Fibroblast of skin of scalp (primary cell): ENCODE results near the gene IFT81.
"Not testable (repeated sequence)": the region's sequence is repeated elsewhere in the genome, so short reads cannot be mapped to it uniquely, and the experiment has no call there.

Source experiments
- DNase-seq: peaks from one replicate; pipeline ENCODE4 v3.0.0-alpha.2; 2013

Gene IFT81

GRCh38 chr12:110108309-110109036 is 15.7 kb upstream of the IFT81 start:
- DNase-seq = no peak

DNA sequence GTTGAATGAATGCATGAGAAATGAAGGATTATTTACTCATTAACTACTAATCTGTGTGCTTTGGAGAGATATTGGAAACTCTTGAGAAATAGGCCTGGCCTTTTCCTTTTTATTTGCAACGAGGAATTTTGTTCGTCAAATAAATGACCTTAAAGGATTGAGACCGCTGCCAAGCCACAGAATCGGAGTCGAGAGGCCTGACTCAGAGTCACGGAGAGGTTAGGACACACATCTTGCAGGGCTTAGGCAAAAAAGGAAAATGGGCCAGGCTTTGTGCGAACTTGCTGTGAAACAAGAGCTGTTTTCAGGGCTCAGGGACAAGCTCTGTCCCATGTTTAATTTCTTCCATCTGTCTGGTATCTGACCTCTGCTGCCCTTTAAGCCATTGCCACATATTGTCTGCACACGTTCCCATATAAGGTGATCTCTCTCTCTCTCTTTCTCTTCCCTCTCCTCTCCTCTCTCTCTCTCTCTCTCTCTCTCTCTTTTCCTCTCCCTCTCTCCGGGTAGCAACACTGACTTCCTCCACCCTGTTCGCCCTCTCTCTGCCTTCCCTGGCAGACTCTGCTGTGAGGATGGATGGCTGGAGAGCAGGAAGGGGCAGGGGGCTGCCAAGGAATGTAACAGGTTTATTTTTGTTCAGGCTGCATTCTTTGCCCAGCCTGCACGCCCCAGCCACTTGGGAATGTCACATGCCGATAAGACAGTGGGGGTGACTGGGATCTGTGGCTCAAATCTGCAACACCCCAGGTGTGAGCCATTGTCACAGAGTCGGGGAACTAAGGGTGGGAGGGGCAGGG is 14.9 kb upstream of the IFT81 start:
- DNase-seq = peak; percentile 98

- no peak for DNase-seq
Measured at GRCh38 chr12:110109837-110110535, 14.2 kb upstream of the IFT81 start.

- DNase-seq = no peak
Measured at GRCh38 chr12:110111476-110112334, 12.5 kb upstream of the IFT81 start.

- DNase-seq = no peak
Measured at GRCh38 chr12:110112335-110112660, 11.9 kb upstream of the IFT81 start.

- no peak for DNase-seq
Measured at GRCh38 chr12:110114528-110114937, 9.6 kb upstream of the IFT81 start.

DNA sequence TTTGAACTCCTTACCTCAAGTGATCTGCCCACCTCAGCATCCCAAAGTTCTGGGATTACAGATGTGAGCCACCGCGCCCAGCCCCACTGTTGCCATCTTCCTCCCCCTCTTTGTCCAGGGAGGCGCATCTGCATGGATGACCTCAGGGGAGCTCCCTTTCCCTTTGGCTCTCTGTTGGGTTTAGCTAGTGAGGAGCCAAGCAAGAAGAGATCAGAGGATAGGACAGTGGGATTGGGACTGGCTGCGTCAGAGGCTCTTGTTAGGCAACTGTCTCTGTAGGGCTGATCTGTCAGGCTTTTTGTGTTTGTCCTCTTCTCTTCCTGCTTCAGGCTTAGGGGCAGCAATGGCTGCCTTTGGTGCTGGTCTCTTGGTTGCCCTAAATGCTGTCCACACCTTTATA is 8.5 kb upstream of the IFT81 start:
- no peak for DNase-seq

DNA sequence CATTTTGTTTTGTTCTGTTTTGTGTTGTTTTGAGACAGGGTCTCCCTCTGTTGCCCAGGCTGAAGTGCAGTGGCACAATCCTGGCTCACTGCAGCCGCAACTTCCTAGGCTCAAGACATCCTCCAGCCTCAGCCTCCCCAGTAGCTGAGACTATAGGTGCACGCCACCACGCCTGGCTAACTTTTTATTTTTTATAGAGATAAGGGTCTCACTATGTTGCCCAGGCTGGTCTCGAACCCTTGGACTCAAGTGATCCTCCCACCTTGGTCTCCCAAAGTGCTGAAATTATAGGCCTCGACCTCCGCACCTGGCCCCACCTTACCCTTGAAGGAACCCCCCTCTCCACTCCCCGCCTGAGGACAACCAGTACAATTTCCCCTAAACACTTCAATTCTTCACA is 7.5 kb upstream of the IFT81 start:
- no peak for DNase-seq

GRCh38 chr12:110117210-110117609 is 6.9 kb upstream of the IFT81 start:
- DNase-seq = not testable (repeated sequence)

DNA sequence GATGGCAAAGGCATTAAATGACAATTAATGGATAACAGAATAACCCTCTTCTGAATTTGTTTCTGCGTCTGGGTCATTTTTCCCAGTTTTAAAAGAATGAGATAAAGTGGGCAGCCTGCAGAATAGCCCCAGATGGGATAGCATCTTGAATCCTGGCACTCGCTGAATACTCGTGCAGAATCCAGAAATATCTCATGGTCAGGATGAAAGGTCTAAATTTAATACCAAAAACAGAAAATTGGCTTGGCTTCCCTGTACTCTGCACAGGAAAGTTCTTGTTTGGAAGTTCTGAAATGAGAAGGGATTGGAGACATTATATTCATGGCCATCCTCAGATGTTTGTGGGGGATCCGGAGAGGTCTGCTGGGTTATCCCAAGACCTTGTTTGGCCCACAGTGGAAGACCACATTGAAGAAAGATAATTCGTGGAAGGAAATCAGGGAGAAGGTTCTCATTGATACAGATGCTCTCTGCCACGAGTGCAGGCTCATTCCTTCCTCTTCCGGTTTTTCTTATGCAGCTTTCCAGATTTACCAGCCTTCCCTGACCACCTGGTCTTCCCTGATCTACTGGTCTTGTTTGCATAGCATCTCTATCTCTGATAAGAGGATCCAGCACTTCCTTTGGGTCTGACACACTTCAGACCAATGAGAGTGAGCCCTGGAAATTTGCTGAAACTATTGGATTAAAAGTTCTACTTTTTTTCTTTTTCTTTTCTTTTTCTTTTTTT is 6.0 kb upstream of the IFT81 start:
- DNase-seq = no peak

- no peak for DNase-seq
Measured at GRCh38 chr12:110122929-110123328, 1.2 kb upstream of the IFT81 start.

- DNase-seq = no peak
Measured at GRCh38 chr12:110123919-110124268, 263 bp upstream of the IFT81 start.

DNA sequence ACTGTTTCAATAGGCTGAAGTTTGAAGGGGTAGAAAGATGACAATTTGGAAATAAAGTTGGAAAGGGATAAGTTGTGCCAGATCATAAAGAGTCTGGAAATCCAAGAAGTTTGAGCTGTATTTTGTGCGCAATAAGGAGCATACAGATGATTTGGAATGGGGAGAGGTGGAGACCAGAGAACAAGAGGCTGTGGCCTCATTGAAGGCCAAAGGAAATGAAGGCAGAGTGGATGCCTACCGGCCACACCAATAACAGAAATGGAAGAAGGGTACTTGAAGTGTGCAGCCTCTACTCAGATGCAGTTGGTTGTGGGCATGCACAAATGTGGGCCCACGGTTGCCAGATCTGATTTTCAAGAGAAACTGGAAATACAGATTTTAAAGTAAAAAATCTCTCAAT is 2.4 kb downstream of the IFT81 start:
- DNase-seq = no peak

GRCh38 chr12:110134691-110135411 is 10.7 kb downstream of the IFT81 start:
- peak; percentile 42 for DNase-seq

- DNase-seq = no peak
Measured at GRCh38 chr12:110135806-110136205, 11.6 kb downstream of the IFT81 start.

- no peak for DNase-seq
Measured at GRCh38 chr12:110137786-110138185, 13.6 kb downstream of the IFT81 start.

- DNase-seq = peak; percentile 85
Measured at GRCh38 chr12:110141389-110141788, 17.2 kb downstream of the IFT81 start.

DNA sequence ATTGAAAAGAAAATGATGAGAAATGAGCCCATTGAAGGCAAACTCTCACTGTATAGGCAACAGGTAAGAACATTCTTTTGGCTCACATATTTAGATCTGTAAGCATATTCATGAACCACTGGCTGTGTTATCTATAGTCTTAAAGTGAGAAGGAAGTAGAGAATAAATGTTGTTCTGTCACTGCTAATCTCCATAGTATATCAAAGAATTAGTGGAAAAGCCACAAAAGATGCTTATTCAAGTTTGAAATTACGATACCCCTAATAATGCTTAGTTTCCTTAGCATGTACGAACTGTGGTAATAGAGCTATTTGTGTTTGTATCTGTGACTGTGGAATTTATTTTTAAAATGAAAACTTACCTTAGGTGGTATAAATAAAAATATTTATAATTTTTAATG is 22.8 kb downstream of the IFT81 start:
- no peak for DNase-seq

- no peak for DNase-seq
Measured at GRCh38 chr12:110149086-110149660, 25.0 kb downstream of the IFT81 start.

- DNase-seq = no peak
Measured at GRCh38 chr12:110156766-110157165, 32.6 kb downstream of the IFT81 start.

DNA sequence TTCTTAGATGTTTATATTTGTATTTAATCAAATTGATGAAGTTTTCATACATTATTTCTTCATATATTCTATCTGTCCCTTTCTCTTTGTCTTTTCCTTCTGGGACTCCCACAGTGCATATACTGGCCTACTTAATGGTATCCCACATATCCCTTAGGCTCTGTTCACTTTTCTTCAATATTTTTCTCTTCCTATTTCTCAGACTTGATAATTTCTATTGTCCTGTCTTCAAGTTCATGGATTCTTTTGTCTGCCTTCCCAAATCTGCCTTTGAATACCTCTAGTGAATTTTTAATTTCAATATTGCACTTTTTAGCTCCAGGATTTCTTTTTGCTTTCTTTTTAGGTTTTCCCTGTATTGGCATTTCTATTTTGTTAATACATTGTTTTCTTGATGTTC is 33.4 kb downstream of the IFT81 start:
- no peak for DNase-seq
